Right cardiac atrium (tissue), 5 donors: ENCODE measurements around the gene LMOD1. TPM values are rescaled to one million over a fixed set of nuclear protein-coding genes. Genes with fewer than 3 reads are reported as not detected.

Experiments used
- ATAC-seq, 2 donors: fragments of 200-7000 bp; cut with Tn5 transposase; one replicate each; pipeline versions ENCODE4 v1.8.0 to v1.9.1; 2020; ENCODE audit warnings: moderate library complexity in 2 of 2, mild to moderate bottlenecking in 1 of 2
- DNase-seq, 3 donors: peaks; one replicate each; pipeline ENCODE4 v3.0.0-alpha.2; 2020
- H3K27ac ChIP-seq: one replicate; pipeline ENCODE4 v1.5.1; 2013; ENCODE audit warnings: mild to moderate bottlenecking, low read length, control low read depth, moderate library complexity
- H3K27me3 ChIP-seq: one replicate; pipeline ENCODE4 v1.6.1; 2013; ENCODE audit not compliant: control insufficient read depth, insufficient read depth
- H3K4me1 ChIP-seq: one replicate; pipeline ENCODE4 v1.6.1; 2013; ENCODE audit warnings: low read length; ENCODE audit not compliant: control insufficient read depth, insufficient read depth
- H3K4me3 ChIP-seq: one replicate; pipeline ENCODE4 v1.5.1; 2013; ENCODE audit warnings: low read length, control low read depth
- H3K9me3 ChIP-seq: one replicate; pipeline ENCODE4 v1.6.1; 2013; ENCODE audit warnings: low read length; ENCODE audit not compliant: control insufficient read depth
- WGBS: extraction: QIAGEN DNeasy Blood & Tissue Kit; methylation state at CpG from one replicate; pipeline ENCODE4 v1.1.7; 2013; 5-methylcytosine and 5-hydroxymethylcytosine counted together
- intact Hi-C, 4 donors: fragments of 100-400 bp; cut with DNase I; formaldehyde crosslinking; loops; one replicate each; pipeline versions ENCODE4 v1.11.0 to v1.14.0; 2022 to 2023
- polyA plus RNA-seq: library from polyadenylated mRNA; stranded (reverse); fragments of 200-250 nt; gene quantifications from one replicate; pipeline ENCODE4 v1.2.3, GENCODE V29; 2013
- total RNA-seq, 4 donors: library from RNA; stranded (reverse); fragmentation: NEBNext Ultra II Directional; extraction: Animal tissue kit (Norgen Biotek cat#: 25700); gene quantifications; one replicate each; pipeline ENCODE4 v1.2.1, GENCODE V29; 2021
- donor health status: healthy with polysubstance abuse.
- donor health status: DM: no; HTN: yes; CAD: no.
- donor health status: DM: no; HTN: no; CAD: no.
- donor health status: DM: no; HTN: yes; CAD: no; lungs with severe emphysema.
- donor health status: DM: yes; HTN: yes; CAD: no.

Gene LMOD1
- total and polyA plus RNA-seq, 5 donors: 22.0 to 40.6 (median 33.7) TPM

GRCh38 chr1:201916649-201917249 lies 29.6 kb downstream of the LMOD1 start:
- intact Hi-C loops: no loop called here
- no peaks in the 10 kb centered on the region for H3K27me3 ChIP-seq
- ATAC-seq (peak; percentile 70 to 74), DNase-seq (peak; percentile 80 to 89 (median 81))
- peak overlapping the region; percentile 83 for H3K27ac ChIP-seq
- WGBS: 32% methylated on average over 11 of the region's 11 CpGs
- peaks cover 2% of the 10 kb centered on the region for H3K9me3 ChIP-seq
- peaks cover 23% of the 10 kb centered on the region for H3K4me1 ChIP-seq
- H3K4me3 ChIP-seq: no peak overlapping the region

- Histone ChIP-seq H3K9me3 (peaks cover 2% of the 10 kb centered on the region), H3K27ac (peak overlapping the region; percentile 20), H3K27me3 (no peaks in the 10 kb centered on the region), H3K4me3 (no peak overlapping the region), H3K4me1 (peaks cover 23% of the 10 kb centered on the region)
- no peak for DNase-seq
- 70% methylated on average over 14 of the region's 14 CpGs for WGBS
- no peak for ATAC-seq
- intact Hi-C loops: no loop called here
Observed at GRCh38 chr1:201914456-201915235, 31.7 kb downstream of the LMOD1 start.

DNA sequence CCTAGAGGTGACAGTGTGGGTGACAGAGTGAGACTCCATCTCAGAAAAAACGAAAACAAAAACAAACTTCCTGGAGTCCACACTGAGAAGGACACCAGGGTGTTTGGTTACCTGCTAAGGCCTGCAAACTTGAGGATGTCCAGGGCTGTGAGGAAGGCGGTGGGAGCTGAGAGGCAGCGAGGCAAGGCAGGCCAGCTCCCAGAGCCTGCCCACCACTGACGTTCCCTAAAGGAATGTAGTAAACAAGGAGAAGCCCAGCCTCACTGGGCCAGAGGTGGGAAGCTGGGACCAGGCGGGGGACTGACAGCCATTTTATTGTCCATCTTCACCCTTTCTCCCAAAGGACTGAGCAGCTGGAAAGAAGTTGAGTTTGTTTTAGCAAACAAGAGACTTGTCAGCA lies 33.5 kb downstream of the LMOD1 start:
- DNase-seq (peak in 1 of 3 donors; percentile 83), ATAC-seq (peak in 1 of 2 donors; percentile 40)
- no peak overlapping the region for H3K4me3 ChIP-seq
- no peaks in the 10 kb centered on the region for H3K9me3 ChIP-seq
- H3K27me3 ChIP-seq: no peaks in the 10 kb centered on the region
- H3K4me1 ChIP-seq: peaks cover 17% of the 10 kb centered on the region
- peak overlapping the region; percentile 34 for H3K27ac ChIP-seq
- intact Hi-C loops: no loop called here
- WGBS: 51% methylated on average over 5 of the region's 5 CpGs

DNA sequence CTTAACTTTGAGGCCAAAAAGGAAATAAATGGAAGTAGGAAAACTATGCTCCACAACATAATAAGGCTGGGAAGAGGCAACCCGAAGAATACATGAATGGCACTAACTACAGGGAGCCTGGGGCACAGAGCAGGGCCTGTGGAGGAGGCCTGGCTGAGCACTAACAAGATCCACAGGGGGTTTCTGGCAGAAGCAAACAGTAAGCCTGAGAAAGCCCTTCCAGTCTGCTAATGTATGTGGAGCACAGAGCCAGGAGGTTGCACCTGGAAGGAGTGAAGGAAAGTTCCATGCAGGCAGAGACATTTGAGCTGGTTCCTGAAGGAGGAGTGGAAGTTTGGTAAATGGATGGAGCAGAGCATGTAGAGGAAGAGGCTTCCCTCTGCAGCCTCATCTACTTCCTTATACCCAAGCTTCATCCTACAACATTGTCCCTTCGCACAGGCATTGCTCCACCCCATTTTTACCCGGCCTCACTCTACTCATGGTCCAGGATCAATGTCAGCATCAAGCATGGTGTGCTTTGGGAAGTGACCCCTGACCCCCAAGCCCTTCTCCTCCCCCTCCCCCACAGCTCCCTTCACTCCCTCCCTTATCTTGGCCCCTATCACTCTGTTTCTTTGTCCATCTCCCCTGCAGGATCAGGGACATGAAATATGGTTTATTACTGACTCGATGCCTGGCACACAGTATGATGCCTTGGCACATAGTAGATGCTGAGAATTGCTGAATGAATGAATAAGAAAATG lies 34.3 kb downstream of the LMOD1 start:
- intact Hi-C loops: no loop called here
- ATAC-seq: no peak
- DNase-seq: no peak

GRCh38 chr1:201907621-201908020 lies 38.7 kb downstream of the LMOD1 start:
- WGBS: 92% methylated on average over 6 of the region's 6 CpGs
- H3K4me3 ChIP-seq: no peak overlapping the region
- no peak overlapping the region for H3K27ac ChIP-seq
- H3K9me3 ChIP-seq: no peaks in the 10 kb centered on the region
- ATAC-seq (no peak), DNase-seq (peak in 1 of 3 donors; percentile 25)
- intact Hi-C loops: no loop called here
- H3K27me3 ChIP-seq: no peaks in the 10 kb centered on the region
- peaks cover 18% of the 10 kb centered on the region for H3K4me1 ChIP-seq

More for the DNA sequence above, 34.3 kb downstream of the LMOD1 start:
- H3K27ac ChIP-seq: peak overlapping the region; percentile 3
- H3K4me3 ChIP-seq: no peak overlapping the region
- WGBS: 76% methylated on average over 4 of the region's 4 CpGs
- H3K27me3 ChIP-seq: no peaks in the 10 kb centered on the region
- no peaks in the 10 kb centered on the region for H3K9me3 ChIP-seq
- peaks cover 12% of the 10 kb centered on the region for H3K4me1 ChIP-seq

DNA sequence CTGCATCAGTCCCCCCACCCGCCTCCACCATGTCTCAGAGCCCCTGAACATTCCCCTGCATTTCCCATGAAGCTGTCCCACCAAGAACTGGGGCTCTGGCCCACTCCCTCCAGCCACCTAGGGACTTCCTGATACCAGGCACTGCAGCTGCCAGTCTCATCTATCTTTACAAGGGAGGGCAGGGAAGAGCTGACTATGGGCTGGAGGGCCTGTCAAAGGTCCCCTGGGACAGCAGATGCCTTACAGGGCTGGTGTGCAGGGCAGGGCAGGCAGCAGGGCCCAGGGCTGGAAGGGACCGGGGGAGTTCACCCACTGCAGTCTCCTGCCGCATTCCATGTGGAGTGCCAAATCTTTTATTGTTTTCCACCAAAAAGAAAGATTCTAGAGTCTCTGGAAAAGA lies 40.0 kb downstream of the LMOD1 start:
- no peak overlapping the region for H3K4me3 ChIP-seq
- no peaks in the 10 kb centered on the region for H3K27me3 ChIP-seq
- ATAC-seq: no peak
- 77% methylated on average over 3 of the region's 3 CpGs for WGBS
- H3K27ac ChIP-seq: peak overlapping the region; percentile 48
- no peak for DNase-seq
- intact Hi-C loops: no loop called here
- no peaks in the 10 kb centered on the region for H3K9me3 ChIP-seq
- peaks cover 15% of the 10 kb centered on the region for H3K4me1 ChIP-seq

- intact Hi-C loops: no loop called here
- Histone ChIP-seq H3K4me3 (no peak overlapping the region), H3K9me3 (no peaks in the 10 kb centered on the region), H3K27ac (peak overlapping the region; percentile 85), H3K4me1 (peaks cover 15% of the 10 kb centered on the region), H3K27me3 (no peaks in the 10 kb centered on the region)
- ATAC-seq (no peak), DNase-seq (no peak)
- WGBS: 65% methylated on average over 6 of the region's 6 CpGs
Observed at GRCh38 chr1:201905234-201905890, 41.0 kb downstream of the LMOD1 start.

GRCh38 chr1:201904579-201904978 lies 41.8 kb downstream of the LMOD1 start:
- peak in 2 of 3 donors; percentile 60 to 79 for DNase-seq
- peak; percentile 77 to 82 for ATAC-seq
- Histone ChIP-seq H3K27ac (peak overlapping the region; percentile 78), H3K9me3 (no peaks in the 10 kb centered on the region), H3K27me3 (no peaks in the 10 kb centered on the region), H3K4me3 (no peak overlapping the region), H3K4me1 (peaks cover 15% of the 10 kb centered on the region)
- 19% methylated on average over 6 of the region's 6 CpGs for WGBS
- intact Hi-C loops: loop anchor here in 1 of 4 donors (5.0 kb wide), 1 partner anchor 43 kb away; the partner anchor contains the start of gene LMOD1

DNA sequence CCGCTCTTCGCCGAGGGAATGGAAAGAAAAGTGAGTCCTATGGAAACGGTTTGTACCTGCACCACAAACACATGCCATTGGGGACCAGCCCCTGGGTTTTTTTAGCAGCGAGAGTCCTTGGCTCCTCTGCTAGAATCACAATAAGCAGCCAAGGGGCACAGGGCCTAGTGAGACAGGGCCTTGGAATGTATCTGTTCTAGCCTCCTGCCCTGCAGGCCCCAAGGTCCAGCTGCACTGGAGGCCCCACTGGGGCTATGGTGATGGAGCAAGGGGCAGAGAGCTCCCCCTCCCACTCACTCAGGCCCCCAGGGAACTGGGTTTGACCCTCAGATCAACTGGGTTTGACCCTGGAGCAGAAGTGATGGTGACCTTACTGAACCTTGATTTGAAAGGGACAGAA lies 43.2 kb downstream of the LMOD1 start:
- H3K27ac ChIP-seq: peak overlapping the region; percentile 54
- intact Hi-C loops: loop anchor here in 1 of 4 donors (5.0 kb wide), 1 partner anchor 44 kb away; the partner anchor contains the start of gene LMOD1
- ATAC-seq (peak; percentile 58 to 67), DNase-seq (peak in 2 of 3 donors; percentile 53 to 73)
- H3K4me1 ChIP-seq: peaks cover 15% of the 10 kb centered on the region
- H3K9me3 ChIP-seq: no peaks in the 10 kb centered on the region
- no peaks in the 10 kb centered on the region for H3K27me3 ChIP-seq
- no peak overlapping the region for H3K4me3 ChIP-seq
- WGBS: 83% methylated on average over 5 of the region's 5 CpGs

- Histone ChIP-seq H3K4me3 (no peak overlapping the region), H3K27ac (no peak overlapping the region), H3K27me3 (no peaks in the 10 kb centered on the region), H3K4me1 (peaks cover 13% of the 10 kb centered on the region), H3K9me3 (no peaks in the 10 kb centered on the region)
- intact Hi-C loops: loop anchor here in 1 of 4 donors (5.0 kb wide), 1 partner anchor 45 kb away; the partner anchor contains the start of gene LMOD1
- peak in 1 of 2 donors; percentile 7 for ATAC-seq
- 71% methylated on average over 3 of the region's 3 CpGs for WGBS
- DNase-seq: no peak
Observed at GRCh38 chr1:201902198-201902597, 44.1 kb downstream of the LMOD1 start.
